Thyroid gland (tissue), 4 donors: ENCODE data around the gene B3GNT7. TPM values are rescaled to one million over a fixed set of nuclear protein-coding genes. Genes with fewer than 3 reads are reported as not detected.

Source experiments
- DNase-seq, 2 donors: peaks; one replicate each; pipeline ENCODE4 v3.0.0-alpha.2; 2019
- H3K27ac ChIP-seq, 3 donors: fragments of 200-600 bp; sonication (generic); 1 replicate in 2 of 3; 2 replicates in 1 of 3; pipeline ENCODE4 v1.5.1; 2016 to 2019; ENCODE audit warnings: mild to moderate bottlenecking in 1 of 3, moderate library complexity in 1 of 3
- H3K27me3 ChIP-seq: fragments of 200-600 bp; sonication (generic); one replicate; pipeline ENCODE4 v1.5.1; 2019
- H3K36me3 ChIP-seq, 2 donors: fragments of 200-600 bp; sonication (generic); one replicate each; pipeline ENCODE4 v1.5.1; 2016 to 2019
- H3K4me1 ChIP-seq, 2 donors: fragments of 200-600 bp; sonication (generic); one replicate each; pipeline ENCODE4 v1.5.1; 2017 to 2019
- H3K4me3 ChIP-seq, 3 donors: fragments of 200-600 bp; sonication (generic); replicated peaks in 1 of 3; 1 replicate in 2 of 3; 2 replicates in 1 of 3; pipeline ENCODE4 v1.5.1; 2016; ENCODE audit warnings: mild to moderate bottlenecking in 1 of 3
- H3K9me3 ChIP-seq: fragments of 200-600 bp; sonication (generic); one replicate; pipeline ENCODE4 v1.5.1; 2017
- POLR2A ChIP-seq, 2 donors: fragments of 450-650 bp; IDR thresholded peaks; one replicate each; pipeline ENCODE4 v1.6.1; 2017; ENCODE audit warnings: antibody characterized with exemption in 2 of 2, mild to moderate bottlenecking in 2 of 2, moderate library complexity in 1 of 2
- WGBS, 2 donors: methylation state at CpG; one replicate each; pipeline ENCODE4 v1.1.5; 2017; 5-methylcytosine and 5-hydroxymethylcytosine counted together
- intact Hi-C: fragments of 100-400 bp; cut with DNase I; formaldehyde crosslinking; loops from one replicate; pipeline ENCODE4 v1.15.1; 2023
- total RNA-seq, 4 donors: library from RNA; depleted of rRNA; stranded (reverse); fragments of >200 nt; gene quantifications; one replicate each; pipeline ENCODE4 v1.2.3, GENCODE V29; 2016
- TF ChIP-seq, protein P1 (sequence below), 6 experiments: fragments of 200-600 bp in 3 of 6; fragments of 450-650 bp in 3 of 6; sonication (generic) in 3 of 6; IDR thresholded peaks; one replicate each; pipeline ENCODE4 v1.5.1; 2016 to 2019; ENCODE audit warnings: antibody characterized with exemption in 6 of 6, mild to moderate bottlenecking in 2 of 6, inconsistent platforms in 1 of 6, moderate library complexity in 1 of 6

B3GNT7 gene
- total RNA-seq, 4 donors from 2014 or later, result 6.5 to 19.2 (median 7.8) TPM

DNA sequence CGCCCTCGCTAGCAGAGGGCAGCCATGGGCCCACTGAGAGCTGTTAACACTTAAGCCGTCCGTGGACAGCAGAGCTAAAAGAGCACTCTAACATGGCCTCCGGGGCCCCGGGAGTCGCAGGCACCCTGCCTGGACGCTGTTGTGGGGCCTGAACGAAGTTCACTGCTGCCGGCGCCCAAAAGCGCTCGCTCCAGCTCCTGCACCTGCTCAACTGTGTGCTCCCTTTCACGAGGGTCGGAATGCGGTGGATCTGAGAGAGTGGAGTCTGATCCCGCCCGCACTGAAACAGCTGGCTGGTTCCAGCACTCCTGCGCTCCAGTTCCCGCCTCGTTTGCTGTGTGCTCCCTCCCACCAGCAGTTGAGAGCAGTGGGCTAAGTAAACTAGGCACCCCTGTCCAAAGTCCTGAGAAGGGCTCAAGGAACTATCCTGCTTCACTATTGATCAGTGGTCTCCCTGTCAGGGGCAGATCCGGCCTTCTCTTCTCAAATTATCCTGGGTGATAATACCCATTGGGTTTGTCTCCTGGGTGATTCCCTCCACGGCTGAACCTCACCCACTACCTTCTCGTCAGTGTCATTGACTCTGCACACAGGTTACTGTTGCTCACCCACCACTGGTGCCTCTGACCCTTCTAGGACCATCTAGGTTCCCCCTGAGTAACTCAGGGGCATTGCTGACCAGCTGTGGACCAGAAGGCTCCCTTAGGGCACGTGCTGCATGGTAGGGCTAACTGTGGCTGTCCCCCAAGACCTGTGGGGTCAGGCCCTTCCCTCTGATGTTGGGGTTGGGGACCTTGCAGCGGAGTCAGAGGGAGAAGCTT, 23.5 kb downstream of the B3GNT7 start:
- Histone ChIP-seq H3K4me3 (no peak overlapping the region), H3K9me3 (no peaks in the 10 kb centered on the region), H3K4me1 (no peaks in the 10 kb centered on the region), H3K27ac (no peak overlapping the region), H3K36me3 (no peaks in the 10 kb centered on the region), H3K27me3 (no peaks in the 10 kb centered on the region)
- TF ChIP-seq POLR2A (IDR thresholded peaks at IDR 0.05), result no peak
- DNase-seq, result peak in 1 of 2 donors; percentile 18
- intact Hi-C loops, result no loop called here
- 36 to 82% methylated on average over 9 to 26 of the region's 26 CpGs for WGBS, 2 donors

DNA sequence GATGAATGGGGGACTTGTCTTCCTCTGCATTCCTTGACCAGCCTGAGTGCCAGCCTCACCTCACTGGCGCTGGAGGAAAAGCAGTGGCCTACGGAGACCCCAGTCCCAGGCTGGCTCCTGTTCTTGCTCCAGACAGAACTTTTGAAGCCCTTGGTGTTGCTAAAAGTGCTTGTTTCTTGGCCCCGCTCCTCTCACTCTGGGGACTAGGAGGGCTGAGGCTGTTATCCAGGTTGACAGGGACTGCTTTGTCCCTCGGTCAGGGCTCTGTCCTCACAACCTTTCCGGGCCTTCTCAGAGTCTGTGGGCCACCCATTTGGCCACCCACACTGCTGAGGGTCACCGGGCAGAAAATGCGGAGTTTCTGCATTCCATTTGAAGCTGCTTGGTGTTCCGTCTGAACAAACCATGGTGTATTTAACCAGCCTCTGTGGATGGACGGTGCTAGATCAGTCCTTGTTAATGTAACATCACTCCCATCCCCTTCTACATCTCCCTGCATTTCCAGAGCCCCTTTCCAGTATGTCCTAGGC, 25.6 kb downstream of the B3GNT7 start:
- Histone ChIP-seq H3K4me3 (no peak overlapping the region), H3K36me3 (no peaks in the 10 kb centered on the region), H3K27ac (no peak overlapping the region), H3K27me3 (no peaks in the 10 kb centered on the region), H3K9me3 (no peaks in the 10 kb centered on the region), H3K4me1 (no peaks in the 10 kb centered on the region)
- 77 to 80% methylated on average over 9 of the region's 9 CpGs for WGBS, 2 donors
- no peak for DNase-seq
- TF ChIP-seq, protein P1, sequence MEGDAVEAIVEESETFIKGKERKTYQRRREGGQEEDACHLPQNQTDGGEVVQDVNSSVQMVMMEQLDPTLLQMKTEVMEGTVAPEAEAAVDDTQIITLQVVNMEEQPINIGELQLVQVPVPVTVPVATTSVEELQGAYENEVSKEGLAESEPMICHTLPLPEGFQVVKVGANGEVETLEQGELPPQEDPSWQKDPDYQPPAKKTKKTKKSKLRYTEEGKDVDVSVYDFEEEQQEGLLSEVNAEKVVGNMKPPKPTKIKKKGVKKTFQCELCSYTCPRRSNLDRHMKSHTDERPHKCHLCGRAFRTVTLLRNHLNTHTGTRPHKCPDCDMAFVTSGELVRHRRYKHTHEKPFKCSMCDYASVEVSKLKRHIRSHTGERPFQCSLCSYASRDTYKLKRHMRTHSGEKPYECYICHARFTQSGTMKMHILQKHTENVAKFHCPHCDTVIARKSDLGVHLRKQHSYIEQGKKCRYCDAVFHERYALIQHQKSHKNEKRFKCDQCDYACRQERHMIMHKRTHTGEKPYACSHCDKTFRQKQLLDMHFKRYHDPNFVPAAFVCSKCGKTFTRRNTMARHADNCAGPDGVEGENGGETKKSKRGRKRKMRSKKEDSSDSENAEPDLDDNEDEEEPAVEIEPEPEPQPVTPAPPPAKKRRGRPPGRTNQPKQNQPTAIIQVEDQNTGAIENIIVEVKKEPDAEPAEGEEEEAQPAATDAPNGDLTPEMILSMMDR (IDR thresholded peaks at IDR 0.05), result no peak
- TF ChIP-seq POLR2A (IDR thresholded peaks at IDR 0.05), result no peak
- intact Hi-C loops, result no loop called here

DNA sequence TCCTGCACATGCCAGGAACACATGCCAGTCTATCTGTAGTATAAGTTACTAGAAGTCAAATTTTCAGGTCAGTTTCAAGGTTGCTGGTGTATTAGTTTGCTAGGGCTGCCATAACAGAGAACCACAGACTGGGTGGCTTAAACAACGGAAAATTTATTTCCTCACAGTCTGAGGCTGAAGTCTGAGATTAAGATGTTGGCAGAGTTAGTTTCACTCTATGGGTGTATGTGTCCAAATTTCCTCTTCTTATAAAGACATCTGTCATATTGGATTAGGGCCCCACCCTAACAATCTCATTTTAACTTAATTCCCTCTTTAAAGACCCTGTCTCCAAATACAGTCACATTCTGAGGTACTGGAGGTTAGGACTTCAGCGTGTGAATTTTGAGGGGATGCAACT, 26.5 kb downstream of the B3GNT7 start:
- Histone ChIP-seq H3K27ac (no peak overlapping the region), H3K4me3 (no peak overlapping the region), H3K36me3 (no peaks in the 10 kb centered on the region), H3K27me3 (no peaks in the 10 kb centered on the region), H3K9me3 (no peaks in the 10 kb centered on the region), H3K4me1 (no peaks in the 10 kb centered on the region)
- 82 to 85% methylated on average over 2 of the region's 2 CpGs for WGBS, 2 donors
- no peak for TF ChIP-seq POLR2A (IDR thresholded peaks at IDR 0.05)
- TF ChIP-seq, protein P1 (IDR thresholded peaks at IDR 0.05), result no peak
- no peak for DNase-seq
- intact Hi-C loops, result no loop called here

DNA sequence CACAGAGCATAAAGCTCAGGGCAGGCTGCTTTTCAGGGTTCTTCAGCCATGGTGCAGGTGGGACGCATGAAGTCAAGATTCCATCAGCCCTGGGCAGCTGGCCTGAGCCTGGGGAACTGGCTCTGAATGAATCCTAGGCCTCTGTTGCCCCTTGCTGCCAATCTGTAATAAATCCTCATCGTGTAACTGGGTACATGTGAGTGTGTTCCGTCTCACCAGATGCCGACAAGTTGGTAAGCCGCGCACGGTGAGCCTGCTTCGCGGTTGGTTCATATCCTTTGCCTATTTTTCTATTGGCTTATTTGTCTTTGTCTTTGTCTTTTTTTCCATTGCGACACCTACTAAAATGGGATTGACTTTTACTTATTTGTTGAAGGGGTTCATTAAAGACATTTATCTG, 27.7 kb downstream of the B3GNT7 start:
- TF ChIP-seq, protein P1 (IDR thresholded peaks at IDR 0.05), result no peak
- TF ChIP-seq POLR2A (IDR thresholded peaks at IDR 0.05), result no peak
- H3K9me3 ChIP-seq, result no peaks in the 10 kb centered on the region
- 97 to 98% methylated on average over 10 of the region's 10 CpGs for WGBS, 2 donors

DNA sequence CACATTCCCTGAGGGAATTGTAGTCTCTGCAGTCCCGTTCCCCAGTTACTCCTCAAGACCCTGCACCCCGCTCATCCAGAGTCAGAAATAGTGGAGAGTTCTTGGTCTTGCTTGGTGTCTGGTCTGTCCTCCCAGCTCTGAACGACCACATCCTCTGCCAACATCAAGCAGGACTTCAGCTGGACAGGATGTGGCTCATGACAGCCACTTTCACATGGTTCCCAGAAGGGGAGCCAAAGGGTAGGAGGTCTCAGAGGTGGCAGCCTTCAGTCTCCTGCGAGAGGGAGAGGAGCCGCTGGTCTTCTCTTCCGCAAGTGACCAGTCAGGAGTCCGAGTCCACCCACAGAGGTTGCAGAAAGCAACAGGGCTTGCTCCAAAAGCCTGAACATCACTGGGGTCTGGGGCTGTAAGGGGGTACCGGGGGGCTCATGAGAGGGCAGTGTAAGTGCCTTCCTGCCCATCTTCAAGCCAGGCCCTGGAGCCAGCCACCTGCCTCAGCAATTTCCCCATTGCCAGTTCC, 29.8 kb downstream of the B3GNT7 start:
- TF ChIP-seq POLR2A (IDR thresholded peaks at IDR 0.05), result no peak
- TF ChIP-seq, protein P1 (IDR thresholded peaks at IDR 0.05), result no peak
- no peaks in the 10 kb centered on the region for H3K4me1 ChIP-seq
- H3K9me3 ChIP-seq, result no peaks in the 10 kb centered on the region
- 65 to 71% methylated on average over 3 to 8 of the region's 8 CpGs for WGBS, 2 donors
- no peak for DNase-seq
- H3K27me3 ChIP-seq, result no peaks in the 10 kb centered on the region
- no peak overlapping the region for H3K27ac ChIP-seq
- intact Hi-C loops, result no loop called here
- H3K4me3 ChIP-seq, result no peak overlapping the region
- no peaks in the 10 kb centered on the region for H3K36me3 ChIP-seq

More for the DNA sequence above, 27.7 kb downstream of the B3GNT7 start:
- H3K4me1 ChIP-seq, result no peaks in the 10 kb centered on the region
- no peak for DNase-seq
- H3K27me3 ChIP-seq, result no peaks in the 10 kb centered on the region
- intact Hi-C loops, result no loop called here
- no peak overlapping the region for H3K27ac ChIP-seq
- no peaks in the 10 kb centered on the region for H3K36me3 ChIP-seq
- no peak overlapping the region for H3K4me3 ChIP-seq
